Measurements from ENCODE around the gene IKBKG.
"Not testable (repeated sequence)": the region's sequence is repeated elsewhere in the genome, so short reads cannot be mapped to it uniquely, and the experiment has no call there.

IKBKG gene, protein sequence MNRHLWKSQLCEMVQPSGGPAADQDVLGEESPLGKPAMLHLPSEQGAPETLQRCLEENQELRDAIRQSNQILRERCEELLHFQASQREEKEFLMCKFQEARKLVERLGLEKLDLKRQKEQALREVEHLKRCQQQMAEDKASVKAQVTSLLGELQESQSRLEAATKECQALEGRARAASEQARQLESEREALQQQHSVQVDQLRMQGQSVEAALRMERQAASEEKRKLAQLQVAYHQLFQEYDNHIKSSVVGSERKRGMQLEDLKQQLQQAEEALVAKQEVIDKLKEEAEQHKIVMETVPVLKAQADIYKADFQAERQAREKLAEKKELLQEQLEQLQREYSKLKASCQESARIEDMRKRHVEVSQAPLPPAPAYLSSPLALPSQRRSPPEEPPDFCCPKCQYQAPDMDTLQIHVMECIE

GRCh38 chrX:154547245-154548027 is at the start of gene IKBKG:
Gene IKBKG, plus strand, starts transcription at chrX:154547620. Its CDS starts 4,383 bp downstream, at chrX:154552003.
- H3K4me3 ChIP-seq (ENCODE audit: low read depth, low read length), result peak within 1 kb of the TSS; percentile 98
- peak; percentile 91 for DNase-seq (ENCODE audit: low read depth)
- TF ChIP-seq, protein P1, sequence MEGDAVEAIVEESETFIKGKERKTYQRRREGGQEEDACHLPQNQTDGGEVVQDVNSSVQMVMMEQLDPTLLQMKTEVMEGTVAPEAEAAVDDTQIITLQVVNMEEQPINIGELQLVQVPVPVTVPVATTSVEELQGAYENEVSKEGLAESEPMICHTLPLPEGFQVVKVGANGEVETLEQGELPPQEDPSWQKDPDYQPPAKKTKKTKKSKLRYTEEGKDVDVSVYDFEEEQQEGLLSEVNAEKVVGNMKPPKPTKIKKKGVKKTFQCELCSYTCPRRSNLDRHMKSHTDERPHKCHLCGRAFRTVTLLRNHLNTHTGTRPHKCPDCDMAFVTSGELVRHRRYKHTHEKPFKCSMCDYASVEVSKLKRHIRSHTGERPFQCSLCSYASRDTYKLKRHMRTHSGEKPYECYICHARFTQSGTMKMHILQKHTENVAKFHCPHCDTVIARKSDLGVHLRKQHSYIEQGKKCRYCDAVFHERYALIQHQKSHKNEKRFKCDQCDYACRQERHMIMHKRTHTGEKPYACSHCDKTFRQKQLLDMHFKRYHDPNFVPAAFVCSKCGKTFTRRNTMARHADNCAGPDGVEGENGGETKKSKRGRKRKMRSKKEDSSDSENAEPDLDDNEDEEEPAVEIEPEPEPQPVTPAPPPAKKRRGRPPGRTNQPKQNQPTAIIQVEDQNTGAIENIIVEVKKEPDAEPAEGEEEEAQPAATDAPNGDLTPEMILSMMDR (IDR thresholded peaks at IDR 0.05; ENCODE audit: low read depth, low read length), result no peak
- TF ChIP-seq, protein P2, sequence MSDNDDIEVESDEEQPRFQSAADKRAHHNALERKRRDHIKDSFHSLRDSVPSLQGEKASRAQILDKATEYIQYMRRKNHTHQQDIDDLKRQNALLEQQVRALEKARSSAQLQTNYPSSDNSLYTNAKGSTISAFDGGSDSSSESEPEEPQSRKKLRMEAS (IDR thresholded peaks at IDR 0.05; ENCODE audit: low read depth, low read length), result no peak
- TF ChIP-seq MYC (IDR thresholded peaks at IDR 0.05; ENCODE audit: low read depth, low read length) (0 out of 2 replicates have a peak, but pooled peaks have one; percentile 14), POLR2A (IDR thresholded peaks at IDR 0.05; ENCODE audit: extremely low read depth, insufficient read length) (peak; percentile 55)

- not testable (repeated sequence) for DNase-seq (ENCODE audit: low read depth); H3K4me3 ChIP-seq (ENCODE audit: low read depth, low read length)
Observed at GRCh38 chrX:154501423-154501822, 46.0 kb upstream of the IKBKG start.

- no peak for DNase-seq (ENCODE audit: low read depth)
- H3K4me3 ChIP-seq (ENCODE audit: low read depth, low read length), result no peak overlapping the region
- no peak for TF ChIP-seq POLR2A (IDR thresholded peaks at IDR 0.05; ENCODE audit: extremely low read depth, insufficient read length)
- no peak for TF ChIP-seq MYC (IDR thresholded peaks at IDR 0.05; ENCODE audit: low read depth, low read length)
- TF ChIP-seq, protein P1 (IDR thresholded peaks at IDR 0.05; ENCODE audit: low read depth, low read length), result no peak
- TF ChIP-seq, protein P2 (IDR thresholded peaks at IDR 0.05; ENCODE audit: low read depth, low read length), result no peak
Observed at GRCh38 chrX:154502098-154502497, 45.3 kb upstream of the IKBKG start.

DNA sequence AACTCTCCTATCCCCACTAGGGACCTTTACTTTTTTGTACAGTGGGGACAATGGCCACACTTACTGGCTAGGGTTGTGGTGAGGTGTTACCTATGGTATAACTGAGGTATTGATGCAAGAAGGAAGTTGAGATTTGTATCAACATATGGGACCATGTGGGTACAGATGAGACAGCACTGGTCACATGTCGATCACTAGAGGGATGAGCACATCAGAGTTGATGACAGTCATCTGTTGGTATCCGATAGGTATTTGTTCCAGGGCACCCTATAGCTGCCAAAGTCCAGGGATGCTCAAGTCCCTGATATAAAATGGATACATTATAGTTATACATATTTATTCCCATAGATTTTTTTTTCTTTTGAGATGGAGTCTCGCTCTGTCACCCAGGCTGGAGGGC is 44.4 kb upstream of the IKBKG start:
- TF ChIP-seq POLR2A (IDR thresholded peaks at IDR 0.05; ENCODE audit: extremely low read depth, insufficient read length) (no peak), MYC (IDR thresholded peaks at IDR 0.05; ENCODE audit: low read depth, low read length) (no peak)
- TF ChIP-seq, protein P1 (IDR thresholded peaks at IDR 0.05; ENCODE audit: low read depth, low read length), result no peak
- DNase-seq (ENCODE audit: low read depth), result no peak
- no peak overlapping the region for H3K4me3 ChIP-seq (ENCODE audit: low read depth, low read length)

DNA sequence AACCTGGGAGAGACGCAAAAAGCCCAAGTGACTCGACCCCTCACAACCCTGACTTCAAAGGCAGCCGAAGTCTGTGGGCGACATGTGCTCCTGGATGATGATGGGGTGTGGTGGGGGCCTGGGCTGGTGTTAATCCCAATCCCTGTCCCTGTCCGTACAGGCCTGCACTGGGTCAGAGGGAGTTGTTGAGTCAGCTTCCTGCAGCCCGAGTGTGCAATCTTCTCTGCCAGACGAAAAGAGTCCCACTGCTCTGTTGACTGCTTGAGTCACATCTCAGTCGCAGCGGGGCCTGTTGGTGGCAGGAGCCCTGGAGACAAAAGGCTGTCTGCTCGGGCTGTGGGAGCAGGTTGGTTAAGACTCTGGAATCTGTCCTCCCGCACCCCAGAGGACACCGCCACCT is 41.7 kb upstream of the IKBKG start:
- DNase-seq (ENCODE audit: low read depth), result no peak
- H3K4me3 ChIP-seq (ENCODE audit: low read depth, low read length), result no peak overlapping the region
- TF ChIP-seq, protein P2 (IDR thresholded peaks at IDR 0.05; ENCODE audit: low read depth, low read length), result no peak
- TF ChIP-seq POLR2A (IDR thresholded peaks at IDR 0.05; ENCODE audit: extremely low read depth, insufficient read length) (no peak), MYC (IDR thresholded peaks at IDR 0.05; ENCODE audit: low read depth, low read length) (no peak)
- TF ChIP-seq, protein P1 (IDR thresholded peaks at IDR 0.05; ENCODE audit: low read depth, low read length), result no peak
